GM18508 (cell line): Measurements from ENCODE around the gene SNAP91.
"Not testable (repeated sequence)": the region's sequence is repeated elsewhere in the genome, so short reads cannot be mapped to it uniquely, and the experiment has no call there.

Experiments
- ATAC-seq: cut with Tn5 transposase; IDR thresholded peaks from one replicate; pipeline ENCODE4 v1.9.1; 2021; ENCODE audit warnings: moderate number of reproducible peaks; ENCODE audit not compliant: insufficient read depth, unreplicated experiment

The SNAP91 gene

DNA sequence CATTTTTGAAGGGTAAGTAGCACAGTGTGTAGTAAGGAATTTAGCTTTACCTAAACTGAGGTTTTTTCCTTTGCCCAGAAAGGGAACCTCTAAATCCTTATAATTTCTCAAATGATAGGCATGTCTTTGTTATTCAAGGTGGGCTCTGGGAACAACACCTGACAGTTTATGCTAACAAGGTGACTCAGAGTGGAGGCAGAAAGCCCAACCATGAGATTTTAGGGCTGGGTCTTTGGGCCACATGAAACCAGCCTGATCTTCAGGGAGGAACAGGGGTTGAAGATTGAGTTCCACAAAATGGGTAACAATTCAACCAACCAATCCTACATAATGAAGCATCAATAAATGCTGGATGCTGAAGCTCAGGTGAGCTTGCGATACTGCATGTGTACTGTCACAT is 149.9 kb downstream of the SNAP91 start:
- ATAC-seq: no peak

DNA sequence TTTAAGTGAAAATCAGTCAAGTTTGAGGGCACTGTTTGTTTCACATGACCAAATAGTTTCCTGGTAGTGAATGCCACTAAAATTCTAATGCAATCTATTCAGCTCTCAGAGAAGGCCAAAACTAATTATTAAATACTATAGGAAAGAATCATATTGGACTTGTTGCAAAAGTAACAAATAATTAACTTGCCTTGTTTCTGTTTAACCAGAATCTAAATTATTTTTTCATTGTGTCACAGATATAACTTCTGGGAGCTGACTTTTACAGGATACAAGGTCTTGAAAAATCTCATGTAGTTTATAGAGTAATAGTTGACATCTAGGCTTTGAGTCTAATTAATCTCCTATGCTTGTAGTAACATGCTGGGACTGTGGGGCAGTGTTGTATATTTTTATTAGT is 152.0 kb downstream of the SNAP91 start:
- no peak for ATAC-seq

DNA sequence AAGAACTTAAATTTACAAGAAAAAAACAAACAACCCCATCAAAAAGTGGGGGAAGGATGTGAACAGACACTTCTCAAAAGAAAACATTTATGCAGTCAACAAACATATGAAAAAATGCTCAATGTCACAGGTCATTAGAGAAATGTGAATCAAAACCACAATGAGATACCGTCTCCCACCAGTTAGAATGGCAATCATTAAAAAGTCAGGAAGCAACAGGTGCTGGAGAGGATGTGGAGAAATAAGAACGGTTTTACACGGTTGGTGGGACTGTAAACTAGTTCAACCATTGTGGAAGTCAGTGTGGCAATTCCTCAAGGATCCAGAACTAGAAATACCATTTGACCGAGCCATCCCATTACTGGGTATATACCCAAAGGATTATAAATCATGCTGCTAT is 157.2 kb downstream of the SNAP91 start:
- ATAC-seq: not testable (repeated sequence)

DNA sequence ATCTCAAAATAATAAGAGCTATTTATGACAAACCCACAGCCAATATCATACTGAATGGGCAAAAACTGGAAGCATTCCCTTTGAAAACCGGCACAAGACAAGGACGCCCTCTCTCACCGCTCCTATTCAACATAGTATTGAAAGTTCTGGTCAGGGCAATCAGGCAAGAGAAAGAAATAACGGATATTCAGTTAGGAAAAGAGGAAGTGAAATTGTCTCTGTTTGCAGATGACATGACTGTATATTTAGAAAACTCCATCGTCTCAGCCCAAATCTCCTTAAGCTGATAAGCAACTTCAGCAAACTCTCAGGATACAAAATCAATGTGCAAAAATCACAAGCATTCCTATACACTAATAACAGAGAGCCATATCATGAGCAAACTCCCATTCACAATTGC is 158.4 kb downstream of the SNAP91 start:
- not testable (repeated sequence) for ATAC-seq

DNA sequence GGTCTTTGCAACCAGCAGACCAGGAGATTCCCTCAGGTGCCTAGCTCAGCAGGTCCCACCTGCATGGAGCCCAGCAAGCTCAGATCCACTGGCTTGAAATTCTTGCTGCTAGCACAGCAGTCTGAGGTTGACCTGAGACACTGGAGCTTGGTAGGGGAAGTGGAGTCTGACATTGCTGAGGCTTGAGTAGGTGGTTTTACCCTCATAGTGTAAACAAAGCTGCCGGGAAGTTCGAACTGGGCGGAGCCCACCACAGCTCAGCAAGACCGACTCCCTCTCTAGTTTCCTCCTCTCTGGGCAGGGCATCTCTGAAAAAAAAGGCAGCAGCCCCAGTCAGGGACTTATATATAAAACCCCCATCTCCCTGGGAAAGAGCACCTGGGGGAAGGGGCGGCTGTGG is 162.3 kb downstream of the SNAP91 start:
- ATAC-seq: no peak

DNA sequence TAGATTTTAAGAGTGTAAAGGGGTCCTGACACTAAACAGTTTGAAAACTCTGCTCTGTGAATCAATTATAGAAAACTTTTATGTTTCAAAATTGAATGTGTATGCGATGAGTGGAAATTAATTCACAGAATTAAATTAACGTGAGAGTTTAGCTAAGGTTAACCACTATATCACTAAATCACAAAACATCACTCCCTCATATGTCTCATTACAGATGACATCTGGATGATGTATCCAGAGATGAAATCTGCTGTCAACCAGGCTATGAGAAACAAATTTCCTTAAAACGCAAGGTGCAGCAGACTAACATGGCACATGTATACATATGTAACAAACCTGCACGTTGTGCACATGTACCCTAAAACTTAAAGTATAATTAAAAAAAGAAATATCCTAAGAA is 169.2 kb downstream of the SNAP91 start:
- ATAC-seq: no peak

DNA sequence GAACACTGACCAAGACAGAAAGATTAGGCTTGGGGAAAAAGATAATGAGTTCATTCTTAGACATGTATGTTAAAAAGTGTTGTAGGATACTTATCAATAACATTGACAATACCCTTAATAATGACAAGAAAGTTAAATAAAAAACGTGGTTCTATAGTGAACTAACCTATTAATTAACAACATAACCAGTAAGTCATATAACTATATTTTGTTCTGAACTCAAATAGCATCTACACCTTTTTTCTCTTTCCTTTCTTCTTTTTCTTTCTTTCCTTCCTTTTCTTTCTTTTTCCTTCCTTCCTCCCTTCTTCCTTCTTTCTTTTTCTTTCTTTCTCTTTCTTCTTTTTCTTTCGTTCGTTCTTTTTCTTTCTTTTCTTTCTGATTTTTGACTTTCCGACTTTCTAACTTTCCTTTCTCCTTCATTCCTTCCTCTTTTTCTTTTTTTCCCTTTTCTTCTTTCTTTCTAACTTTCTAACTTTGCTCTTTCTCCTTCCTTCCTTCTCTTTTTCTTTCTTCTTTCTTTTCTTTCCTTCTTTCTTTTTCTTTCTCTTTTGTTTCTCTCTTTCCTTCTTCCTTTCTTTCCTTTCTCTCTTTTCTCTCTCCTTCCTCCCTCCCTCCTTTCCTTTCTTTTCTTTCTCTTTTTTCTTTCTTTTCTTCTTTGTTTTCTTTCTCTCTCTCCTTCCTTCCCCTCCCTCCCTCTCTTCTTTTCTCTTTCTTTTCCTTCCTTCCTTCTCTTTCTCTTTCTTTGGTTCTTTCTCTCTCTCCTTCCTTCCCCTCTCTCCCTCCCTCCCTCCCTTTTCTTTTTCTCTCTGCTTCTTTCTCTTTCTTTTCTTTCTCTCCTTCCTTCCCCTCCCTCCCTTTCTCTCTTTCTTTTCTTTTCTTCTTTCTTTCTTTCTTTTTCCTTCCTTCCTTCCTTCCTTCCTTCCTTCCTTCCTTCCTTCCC is 172.0 kb downstream of the SNAP91 start:
- ATAC-seq: no peak

DNA sequence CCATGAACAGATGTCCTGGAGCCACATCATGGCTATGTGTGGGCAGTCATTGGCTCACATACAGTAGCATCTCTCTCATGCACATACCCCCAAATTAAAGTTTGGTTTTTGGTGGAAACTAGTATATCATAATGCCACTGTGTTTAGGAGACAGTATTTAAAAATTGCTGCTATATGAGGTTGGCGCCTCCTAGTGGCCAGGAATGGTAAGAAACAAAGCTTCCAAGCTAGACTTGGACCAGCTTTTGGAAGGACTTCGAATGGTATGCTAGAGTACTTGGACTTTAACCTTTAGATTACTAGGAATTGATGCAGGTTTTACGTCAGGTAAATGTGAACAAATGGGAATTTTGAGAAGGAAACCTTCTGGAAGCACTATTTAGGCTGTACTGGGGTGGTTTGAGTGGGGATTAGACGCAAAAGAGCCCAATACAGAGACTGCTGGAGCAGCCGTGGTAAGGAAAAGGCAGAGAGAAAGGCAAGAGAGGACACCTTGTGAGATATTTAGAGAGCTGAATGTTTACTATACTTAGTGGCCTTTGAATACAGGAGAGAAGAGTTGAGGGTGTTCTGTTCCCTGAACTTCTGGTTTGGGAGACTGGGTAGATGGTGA is 172.8 kb downstream of the SNAP91 start:
- ATAC-seq: peak; percentile 85

DNA sequence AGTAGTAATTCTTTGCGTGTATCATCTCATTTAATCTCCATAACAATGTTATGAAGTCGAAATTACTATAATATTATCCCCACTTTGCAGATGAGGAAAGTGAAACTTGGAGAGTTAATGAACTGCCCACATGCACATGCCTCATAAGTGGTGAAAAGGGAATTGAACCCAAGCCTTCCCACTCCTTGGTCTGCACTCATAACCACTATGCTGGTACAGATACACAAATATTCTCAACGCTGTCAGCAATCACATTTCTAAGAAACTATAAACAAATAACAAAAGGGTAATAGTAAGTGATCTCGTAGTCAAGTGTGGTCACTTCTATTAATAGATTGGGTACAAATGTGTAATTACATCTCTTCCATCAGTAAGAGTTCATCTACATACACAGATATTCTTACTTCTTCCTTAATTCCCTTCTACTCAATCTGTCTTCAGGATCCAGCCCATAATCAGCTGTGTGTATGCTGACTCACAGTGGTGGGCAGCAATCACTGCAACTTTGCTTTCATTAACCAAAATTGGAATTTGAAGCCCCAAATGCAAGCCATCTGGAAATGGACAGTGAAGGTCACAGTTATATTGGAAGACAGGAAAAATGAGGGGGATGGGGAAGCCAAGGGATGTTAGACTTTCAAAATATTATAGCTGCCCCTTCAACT is 190.0 kb downstream of the SNAP91 start:
- no peak for ATAC-seq

DNA sequence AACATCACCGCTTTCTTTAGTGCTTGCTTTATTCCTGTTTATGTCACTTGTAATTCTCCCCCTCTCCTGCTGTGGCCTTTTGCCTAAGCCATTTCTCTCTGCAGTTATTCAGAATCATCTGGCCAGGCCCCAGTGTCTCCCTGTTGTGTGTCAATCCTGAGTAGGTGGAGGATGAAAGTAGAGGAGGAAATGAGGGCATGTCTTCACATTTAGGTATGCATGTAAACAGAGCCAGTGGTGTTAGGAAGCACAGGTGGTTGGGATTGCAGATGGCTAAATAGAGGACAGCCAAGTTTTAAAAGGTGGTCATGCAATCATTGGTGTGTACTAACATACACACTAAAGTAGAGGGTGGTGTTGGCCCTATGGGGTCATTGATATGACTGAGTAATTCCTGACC is 191.4 kb downstream of the SNAP91 start:
- no peak for ATAC-seq

DNA sequence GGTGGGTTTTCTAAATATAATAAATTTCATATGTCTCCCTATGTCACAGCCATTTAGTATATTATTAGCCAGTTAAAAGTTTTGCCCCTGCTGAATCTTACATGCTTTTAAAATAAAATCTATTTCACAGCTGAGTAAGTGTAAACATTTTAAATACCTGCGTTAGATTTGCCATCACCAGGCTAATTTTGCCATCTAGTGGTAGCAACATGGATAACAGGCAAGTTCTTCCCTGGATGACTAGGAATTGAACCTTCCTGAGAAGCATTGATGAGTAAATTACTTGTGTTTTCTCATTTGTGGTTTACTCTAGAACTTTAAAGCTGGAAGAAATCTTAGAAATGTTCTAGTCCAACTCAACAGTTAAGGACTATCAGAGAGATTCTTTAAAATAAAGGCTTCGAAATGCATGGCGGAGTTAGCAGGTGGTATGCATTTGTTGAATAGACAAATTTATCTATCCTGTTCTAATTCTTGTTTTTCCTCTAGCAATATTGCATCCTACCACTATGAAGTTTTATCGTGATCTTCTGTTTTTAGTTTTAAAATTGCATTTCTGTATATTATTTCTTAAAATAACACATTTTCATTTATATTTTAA is 193.9 kb downstream of the SNAP91 start:
- peak; percentile 53 for ATAC-seq

DNA sequence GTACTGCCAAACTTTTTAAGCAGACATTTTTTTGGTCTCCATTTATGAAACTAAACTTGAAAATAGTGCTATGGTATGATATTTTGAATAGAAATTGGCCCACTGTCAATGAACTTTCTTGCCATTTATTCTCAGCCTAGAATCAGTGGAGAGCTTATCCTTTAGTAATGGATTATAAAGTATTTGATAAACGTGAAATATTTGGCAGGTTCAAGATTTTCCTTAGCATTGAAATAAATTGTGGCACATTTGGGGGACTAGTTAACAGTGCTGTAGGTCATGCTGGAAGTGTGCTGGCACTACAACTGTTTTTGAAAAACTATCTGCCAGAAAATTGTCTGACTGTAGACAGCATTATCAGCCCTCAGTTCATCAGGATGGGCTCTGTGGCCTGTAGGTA is 194.4 kb downstream of the SNAP91 start:
- peak; percentile 5 for ATAC-seq

DNA sequence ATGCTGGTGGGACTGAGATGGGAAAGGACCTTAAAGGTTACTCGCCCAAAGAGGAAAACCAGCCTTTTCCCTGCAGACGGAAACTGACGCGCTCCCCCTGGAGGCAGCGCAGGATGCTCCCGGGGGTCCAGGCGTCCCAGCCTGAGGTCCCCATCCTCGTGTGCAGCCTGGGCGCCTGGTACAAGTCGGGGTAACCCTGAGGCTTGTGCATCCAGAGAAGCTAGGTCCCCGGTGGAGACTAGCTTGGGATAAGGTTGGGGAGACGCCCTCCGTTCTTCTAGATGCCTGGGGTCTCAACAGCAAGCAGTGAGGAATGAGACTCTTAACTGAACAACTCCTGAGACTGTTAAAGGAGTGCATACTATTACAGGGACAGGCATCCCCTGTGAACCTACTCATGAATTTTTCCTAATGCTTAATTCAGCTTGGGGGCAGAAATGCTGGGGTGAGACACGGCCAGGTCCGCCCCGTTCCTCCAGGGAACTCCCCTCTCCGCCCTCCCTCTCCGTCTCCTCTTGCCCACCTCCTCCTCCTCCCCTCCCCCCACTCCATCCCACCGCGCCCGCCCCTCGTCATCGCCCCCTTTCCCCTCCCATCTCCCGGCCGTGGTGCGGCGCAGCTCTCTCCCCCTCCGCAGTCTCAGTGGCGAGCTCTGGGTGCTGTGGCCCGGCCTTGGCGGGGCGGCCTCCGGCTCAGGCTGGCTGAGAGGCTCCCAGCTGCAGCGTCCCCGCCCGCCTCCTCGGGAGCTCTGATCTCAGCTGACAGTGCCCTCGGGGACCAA is 196.8 kb downstream of the SNAP91 start, which contains the start of gene PRSS35:
Gene PRSS35, plus strand, starts transcription at position 634 of the 781 bp plus-strand sequence. CDS start 10,908 bp downstream, outside the sequence.
- ATAC-seq: no peak

DNA sequence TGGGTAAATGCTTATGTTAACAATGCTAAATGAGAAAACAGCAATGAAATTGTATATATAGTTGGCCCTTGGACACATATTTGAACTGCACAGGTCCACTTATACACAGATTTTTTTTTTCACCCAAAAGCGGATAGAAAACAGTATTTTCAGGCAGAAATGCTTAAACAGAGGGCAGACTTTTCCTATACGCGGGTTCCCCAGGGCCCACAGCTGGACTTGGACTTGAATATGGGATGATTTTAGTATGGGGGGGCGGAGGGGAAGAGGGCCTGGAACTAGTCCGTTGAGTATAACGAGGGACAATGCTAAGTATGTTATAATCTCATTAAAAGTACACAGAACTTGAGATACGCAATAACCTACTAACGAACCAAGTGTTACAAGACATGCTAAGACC is 197.6 kb downstream of the SNAP91 start:
- no peak for ATAC-seq

DNA sequence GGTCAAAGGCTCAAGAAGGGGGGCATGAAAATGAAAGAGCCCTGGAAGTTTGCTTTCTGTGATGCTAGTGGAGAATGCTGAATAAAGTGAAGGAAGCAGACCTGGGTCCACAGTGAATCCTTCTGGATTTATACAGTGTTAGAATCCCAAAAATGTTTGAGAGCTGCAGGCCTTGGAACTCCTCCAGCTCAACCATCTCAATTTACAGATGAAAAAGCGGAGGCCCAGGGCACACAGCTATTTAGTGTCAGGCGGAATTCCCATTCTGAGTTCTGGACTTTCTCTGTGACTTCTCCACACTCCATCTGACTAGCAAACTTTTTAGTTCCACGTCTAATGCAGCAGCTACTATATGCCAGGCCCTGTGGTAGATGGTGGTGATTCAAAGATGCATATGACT is 198.1 kb downstream of the SNAP91 start:
- ATAC-seq: no peak

DNA sequence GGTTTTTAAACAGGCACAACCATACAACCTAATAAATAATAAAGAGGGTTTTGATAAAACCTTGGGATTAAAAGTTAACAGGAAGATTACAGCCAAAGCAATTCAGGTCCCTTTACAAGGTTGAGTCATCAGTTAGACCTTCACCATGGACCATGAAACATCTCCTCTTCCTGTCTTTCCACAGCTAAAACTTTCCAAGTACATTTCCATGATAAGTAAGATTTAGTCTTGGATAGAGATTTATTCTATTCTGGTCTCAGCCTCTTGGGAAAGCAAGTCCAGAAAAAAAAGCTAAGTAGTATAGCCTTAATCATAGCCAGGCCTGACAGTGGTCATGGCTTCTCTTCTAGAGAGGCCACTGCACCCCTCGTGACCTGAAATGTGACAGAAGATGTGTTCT is 199.5 kb downstream of the SNAP91 start:
- ATAC-seq: no peak

DNA sequence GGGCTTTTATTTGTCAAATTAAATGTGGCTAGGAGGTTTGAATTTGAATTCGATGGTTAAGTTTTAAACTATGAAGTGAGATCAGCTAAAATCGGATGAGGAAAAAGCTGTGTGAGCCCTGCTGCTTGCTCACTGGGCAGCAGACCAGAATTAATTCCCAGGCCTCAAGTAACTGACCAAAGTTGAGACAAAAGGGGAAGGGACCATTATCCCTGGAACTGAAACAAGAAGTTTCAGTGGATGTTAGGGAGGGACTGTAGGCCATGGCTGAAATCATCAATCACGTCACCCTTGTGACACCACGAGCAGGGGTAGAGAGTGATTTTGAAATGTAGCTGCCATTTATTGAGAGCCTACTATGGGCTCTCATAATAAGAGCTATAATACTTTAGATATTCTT is 203.5 kb downstream of the SNAP91 start:
- ATAC-seq: no peak
